ENCODE measurements around the gene CD79B.
"Not testable (repeated sequence)": the region's sequence is repeated elsewhere in the genome, so short reads cannot be mapped to it uniquely, and the experiment has no call there.

CD79B gene

DNA sequence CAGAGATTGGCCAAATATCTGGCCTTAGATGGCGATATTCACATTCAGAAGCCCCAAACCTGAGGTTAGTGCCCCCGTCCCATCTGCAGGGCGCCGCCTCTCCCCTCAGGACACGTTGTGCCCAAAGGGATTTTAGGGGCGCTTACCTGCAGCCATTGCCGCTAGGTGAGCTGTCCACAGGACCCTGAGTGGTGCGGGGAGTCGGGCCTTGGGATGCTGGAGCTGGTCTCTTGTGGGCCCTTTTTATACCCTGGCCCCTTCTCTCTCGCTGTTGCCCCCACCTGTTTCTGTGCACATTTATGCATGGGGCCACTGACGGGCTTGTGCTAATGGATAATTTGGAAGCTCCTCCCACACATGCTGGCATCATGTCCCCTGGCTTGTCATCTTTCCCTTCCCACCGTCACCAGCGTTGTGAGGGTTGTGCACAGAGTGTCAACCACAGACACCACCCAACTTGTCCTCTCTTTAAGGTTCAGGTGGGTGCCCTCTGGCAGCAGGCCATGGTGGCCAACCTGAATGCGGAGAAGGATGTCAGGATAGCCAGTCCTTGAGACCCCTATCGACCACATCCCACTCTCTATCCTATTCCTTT is 21.0 kb downstream of the CD79B start, which contains the start of gene CSHL1:
Gene CSHL1, minus strand, starts transcription at position 218 of the 595 bp plus-strand sequence. Its CDS starts 62 bp downstream, at position 156.
- no peak for DNase-seq (ENCODE audit: low spot score)

DNA sequence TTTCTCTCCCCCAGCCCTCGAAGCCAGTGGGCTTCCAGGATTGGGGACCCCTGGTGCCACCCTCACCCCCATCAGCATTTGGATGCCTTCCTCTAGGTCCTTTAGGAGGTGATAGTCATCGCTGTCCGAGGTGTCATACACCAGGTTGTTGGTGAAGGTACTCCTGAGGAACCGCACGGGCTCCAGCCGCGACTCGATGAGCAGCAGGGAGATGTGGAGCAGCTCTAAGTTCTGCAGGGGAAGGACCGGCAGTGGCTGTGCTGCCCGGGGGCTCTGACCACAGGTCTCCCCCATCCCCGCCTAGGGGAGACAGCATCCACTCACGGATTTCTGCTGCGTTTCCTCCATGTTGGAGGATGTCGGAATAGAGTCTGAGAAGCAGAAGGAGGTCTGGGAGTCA is 22.0 kb downstream of the CD79B start:
- DNase-seq (ENCODE audit: low spot score), result no peak

DNA sequence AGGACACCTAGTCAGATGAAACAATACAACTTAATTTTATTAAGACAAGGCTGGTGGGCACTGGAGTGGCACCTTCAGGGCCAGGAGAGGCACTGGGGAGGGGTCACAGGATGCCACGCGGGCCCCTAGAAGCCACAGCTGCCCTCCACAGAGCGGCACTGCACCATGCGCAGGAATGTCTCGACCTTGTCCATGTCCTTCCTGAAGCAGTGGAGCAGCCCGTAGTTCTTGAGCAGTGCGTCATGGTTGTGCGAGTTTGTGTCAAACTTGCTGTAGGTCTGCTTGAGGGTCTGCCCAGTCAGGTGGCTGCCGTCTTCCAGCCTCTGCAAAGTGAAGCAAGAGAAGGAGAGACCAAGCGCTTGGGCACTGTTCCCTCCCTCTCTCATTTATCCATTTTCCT is 22.5 kb downstream of the CD79B start:
- DNase-seq (ENCODE audit: low spot score), result not testable (repeated sequence)

DNA sequence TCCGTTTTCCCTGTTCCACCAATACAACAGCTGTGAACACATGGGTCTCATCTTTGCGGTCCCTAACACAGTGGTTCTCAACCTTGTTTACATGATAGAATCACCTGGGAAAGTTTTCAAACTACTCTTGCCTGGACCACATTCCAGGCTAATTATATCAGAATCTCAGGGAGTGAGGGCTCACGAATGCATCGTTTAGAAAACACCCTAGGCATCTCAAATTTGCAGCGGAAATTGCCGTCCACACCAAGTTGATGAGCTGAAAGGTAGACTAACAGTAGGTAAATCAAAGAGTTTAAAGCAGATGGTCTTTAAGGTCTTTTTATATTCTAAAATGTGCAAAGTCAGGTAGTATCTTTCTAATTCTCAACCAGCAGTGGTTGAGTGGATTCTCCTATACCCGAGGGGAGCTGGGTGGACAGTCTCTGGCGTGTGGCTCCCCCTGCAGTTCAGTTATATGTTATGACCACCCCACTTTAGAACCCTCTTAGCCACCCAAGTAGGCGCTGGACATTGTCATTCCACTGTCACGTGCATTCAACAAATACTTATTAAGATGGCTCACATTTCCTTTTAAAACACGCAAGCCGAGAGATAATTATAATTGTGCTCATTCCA is 24.9 kb downstream of the CD79B start:
- not testable (repeated sequence) for DNase-seq (ENCODE audit: low spot score)

DNA sequence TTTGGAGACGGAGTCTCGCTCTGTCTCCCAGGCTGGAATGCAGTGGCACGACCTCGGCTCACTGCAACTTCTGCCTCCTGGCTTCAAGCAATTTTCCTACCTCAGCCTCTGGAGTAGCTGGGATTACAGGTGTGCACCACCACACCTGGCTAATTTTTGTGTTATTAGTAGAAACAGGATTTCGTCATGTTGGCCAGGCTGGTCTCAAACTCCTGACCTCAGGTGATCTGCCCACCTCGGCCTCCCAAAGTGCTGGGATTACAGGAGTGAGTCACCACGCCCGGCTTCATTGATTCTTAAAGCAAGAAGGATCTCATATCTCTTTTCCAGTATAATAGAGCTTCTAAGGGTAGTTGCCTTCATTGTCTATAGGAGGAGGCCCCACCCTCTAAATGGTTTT is 27.3 kb downstream of the CD79B start:
- not testable (repeated sequence) for DNase-seq (ENCODE audit: low spot score)

DNA sequence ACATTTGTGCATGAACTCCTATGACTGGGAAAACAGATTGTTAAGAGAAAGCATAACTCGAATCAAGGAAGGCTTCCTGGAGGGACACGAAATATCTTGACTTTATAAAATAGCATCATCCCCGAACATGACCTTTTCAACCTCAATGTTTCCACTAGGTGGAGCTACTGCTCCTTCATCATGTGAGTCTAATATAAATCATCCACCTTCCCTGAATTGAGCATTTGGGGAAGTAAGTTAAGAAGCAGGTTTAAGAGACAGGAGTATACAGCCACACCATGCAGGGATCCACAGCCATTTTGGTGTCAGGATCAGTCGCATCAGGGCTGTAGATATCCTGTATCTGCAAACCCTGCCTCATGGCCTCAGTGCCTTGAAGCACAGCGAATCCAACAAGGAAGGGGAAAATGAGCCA is 28.3 kb downstream of the CD79B start:
- not testable (repeated sequence) for DNase-seq (ENCODE audit: low spot score)

DNA sequence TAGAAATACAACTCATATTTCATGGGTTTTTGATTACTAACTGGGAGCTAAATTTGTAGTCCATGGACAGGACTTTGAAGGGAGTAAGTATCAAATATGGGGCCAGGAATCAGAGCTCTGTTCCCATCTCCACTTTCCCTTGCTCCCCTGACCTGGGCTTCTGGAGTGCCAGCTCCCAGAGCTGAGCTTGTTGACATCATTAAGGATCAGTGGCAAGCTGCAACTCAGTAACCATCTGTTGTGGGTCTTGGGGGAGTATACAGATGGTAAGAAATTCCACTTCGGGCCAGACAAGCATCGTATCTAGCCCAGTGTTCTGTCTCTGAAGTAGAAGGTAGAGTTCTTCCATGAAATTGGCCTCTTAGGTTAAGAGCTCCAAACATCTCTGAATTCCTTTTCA is 30.2 kb downstream of the CD79B start:
- not testable (repeated sequence) for DNase-seq (ENCODE audit: low spot score)

DNA sequence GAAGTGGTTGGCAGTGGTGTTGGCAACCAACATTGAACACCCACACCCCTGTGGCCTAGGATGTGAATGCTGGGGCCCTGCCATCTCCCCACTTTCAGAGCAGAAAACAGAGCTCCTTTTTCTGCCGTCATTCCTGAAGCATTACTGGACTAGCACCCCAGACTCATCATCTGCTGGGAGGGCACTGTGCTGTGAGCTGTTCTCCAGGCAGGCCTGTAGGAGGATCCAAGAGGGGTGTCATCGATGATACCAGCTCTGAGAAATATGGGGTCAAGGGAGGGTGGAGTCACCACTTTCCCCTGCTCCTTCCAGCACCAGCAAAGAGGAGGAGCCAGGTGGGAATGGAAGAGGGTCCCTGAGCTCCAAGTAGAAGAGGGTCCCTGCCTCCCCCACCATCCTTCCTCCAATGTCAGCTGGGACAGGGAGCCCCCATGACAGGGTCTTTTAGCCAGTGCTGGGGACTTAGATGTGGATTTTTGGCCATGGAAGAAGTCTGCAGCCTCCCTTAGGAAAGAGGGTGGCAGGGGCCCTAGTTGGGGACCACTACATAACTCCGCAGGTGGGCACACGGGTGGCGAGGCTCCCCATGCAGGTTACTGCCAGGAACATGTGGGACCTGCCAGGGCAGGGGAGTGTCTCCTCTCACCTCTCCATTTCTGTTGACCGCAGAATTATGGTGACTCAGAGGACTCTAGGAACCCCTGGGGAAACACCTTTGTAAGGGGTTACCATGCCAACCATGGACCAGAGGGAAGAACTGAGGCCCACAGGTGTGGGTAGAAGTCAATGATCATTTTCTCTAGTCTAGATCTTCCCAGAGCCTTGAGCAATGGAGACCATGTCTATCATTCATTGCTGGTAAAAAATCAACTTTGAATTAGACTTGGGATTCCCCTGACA is 33.0 kb downstream of the CD79B start:
- DNase-seq (ENCODE audit: low spot score), result not testable (repeated sequence)

DNA sequence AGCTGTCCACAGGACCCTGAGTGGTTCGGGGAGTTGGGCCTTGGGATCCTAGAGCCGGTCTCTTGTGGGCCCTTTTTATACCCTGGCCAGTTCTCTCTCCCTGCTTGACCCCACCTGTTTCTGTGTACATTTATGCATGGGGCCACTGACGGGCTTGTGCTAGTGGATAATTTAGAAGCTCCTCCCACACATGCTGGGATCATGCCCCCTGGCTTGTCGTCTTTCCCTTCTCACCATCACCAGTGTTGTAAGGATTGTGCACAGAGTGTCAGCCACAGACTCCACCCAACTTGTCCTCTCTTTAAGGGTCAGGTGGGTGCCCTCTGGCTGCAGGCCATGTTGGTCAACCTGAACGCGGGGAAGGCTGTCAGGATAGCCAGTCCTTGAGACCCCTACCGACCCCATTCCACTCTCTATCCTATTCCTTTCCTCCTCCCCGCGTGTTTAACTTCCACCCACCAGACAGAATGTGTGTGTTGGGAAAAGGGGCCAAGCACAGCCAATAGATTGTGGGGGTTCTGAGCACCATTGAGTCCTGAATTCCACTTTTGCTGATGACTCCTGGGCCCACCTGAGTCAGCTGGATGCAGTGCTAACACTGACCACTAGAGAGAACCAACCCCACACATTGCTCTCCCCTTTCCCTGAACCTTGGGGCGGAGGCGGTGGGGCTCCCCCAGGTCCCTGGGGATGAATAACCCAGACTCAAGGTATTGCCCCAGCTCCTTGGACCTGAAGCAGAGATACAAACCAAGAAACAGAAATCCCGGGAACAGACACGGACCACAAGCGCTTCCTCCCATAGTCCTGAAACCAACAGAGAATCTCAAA is 35.4 kb downstream of the CD79B start, which contains the start of gene CSH1:
Gene CSH1, minus strand, starts transcription at position 51 of the 831 bp plus-strand sequence. CDS start 63 bp downstream, outside the sequence.
- not testable (repeated sequence) for DNase-seq (ENCODE audit: low spot score)

DNA sequence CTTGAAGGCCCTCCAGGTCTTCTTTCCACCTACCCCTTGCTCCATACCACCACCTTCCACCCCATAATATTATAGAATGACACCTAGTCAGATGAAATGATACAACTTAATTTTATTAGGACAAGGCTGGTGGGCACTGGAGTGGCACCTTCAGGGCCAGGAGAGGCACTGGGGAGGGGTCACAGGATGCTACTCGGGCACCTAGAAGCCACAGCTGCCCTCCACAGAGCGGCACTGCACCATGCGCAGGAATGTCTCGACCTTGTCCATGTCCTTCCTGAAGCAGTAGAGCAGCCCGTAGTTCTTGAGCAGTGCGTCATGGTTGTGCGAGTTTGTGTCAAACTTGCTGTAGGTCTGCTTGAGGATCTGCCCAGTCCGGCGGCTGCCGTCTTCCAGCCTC is 37.3 kb downstream of the CD79B start:
- not testable (repeated sequence) for DNase-seq (ENCODE audit: low spot score)

DNA sequence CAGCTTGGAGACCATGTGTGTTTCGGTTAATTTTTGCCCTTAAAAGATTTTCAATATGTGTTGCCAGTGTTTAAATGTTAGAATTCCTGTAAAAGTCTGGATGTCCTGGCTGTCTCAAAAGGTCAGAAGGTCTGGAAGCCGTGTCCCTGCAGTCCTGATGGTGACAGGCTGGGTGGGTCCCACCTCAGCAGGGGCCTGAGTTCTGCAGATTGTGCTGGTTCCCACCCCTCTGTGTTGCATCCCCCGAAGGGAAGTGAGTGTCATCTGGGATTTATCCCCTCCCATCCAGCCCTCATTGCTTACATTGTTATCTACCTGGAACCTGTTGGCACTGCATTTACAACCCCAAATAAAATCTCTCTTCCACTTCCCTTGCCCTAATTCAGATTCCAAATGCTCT is 38.1 kb downstream of the CD79B start:
- not testable (repeated sequence) for DNase-seq (ENCODE audit: low spot score)

DNA sequence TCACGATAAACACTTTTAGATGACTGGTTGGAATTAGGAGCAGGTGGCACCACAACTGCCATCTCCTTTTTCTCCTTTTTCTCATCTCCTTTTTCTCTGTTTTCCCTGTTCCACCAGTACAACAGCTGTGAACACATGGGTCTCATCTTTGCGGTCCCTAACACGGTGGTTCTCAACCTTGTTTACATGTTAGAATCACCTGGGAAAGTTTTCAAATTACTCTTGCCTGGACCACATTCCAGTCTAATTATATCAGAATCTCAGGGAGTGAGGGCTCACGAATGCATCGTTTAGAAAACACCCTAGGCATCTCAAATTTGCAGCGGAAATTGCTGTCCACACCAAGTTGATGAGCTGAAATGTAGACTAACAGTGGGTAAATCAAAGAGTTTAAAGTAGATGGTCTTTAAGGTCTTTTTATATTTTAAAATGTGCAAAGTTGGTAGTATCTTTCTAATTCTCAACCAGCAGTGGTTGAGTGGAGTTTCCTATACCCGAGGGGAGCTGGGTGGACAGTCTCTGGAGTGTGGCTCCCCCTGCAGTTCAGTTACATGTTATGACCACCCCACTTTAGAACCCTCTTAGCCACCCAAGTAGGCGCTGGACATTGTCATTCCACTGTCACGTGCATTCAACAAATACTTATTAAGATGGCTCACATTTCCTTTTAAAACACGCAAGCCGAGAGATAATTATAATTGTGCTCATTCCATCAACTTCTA is 39.7 kb downstream of the CD79B start:
- DNase-seq (ENCODE audit: low spot score), result not testable (repeated sequence)

DNA sequence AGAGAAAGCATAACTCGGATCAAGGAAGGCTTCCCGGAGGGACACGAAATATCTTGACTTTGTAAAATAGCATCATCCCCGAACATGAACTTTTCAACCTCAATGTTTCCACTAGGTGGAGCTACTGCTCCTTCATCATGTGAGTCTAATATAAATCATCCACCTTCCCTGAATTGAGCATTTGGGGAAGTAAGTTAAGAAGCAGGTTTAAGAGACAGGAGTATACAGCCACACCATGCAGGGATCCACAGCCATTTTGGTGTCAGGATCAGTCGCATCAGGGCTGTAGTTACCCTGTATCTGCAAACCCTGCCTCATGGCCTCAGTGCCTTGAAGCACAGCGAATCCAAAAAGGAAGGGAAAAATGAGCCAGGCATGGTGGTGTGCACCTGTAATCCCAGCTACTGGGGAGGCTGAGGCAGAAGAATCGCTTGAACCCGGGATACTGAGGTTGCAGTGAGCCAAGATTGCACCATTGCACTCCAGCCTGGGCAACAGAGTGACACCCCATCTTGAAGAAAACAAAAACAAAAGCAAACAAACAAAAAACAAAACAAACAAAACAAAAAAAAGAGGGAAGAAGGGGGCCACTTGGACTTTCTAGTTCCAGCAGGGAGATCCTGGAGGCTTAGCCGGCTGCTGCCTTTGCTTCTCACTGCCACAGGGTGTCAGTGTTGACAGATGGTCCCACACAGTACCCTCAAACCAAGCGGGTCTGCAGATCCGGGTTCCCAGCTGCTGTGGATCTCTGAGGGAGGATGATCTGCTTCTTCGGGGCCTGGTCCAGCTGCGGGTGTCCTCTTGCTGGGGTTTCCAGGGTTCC is 42.9 kb downstream of the CD79B start:
- DNase-seq (ENCODE audit: low spot score), result peak; percentile 50

DNA sequence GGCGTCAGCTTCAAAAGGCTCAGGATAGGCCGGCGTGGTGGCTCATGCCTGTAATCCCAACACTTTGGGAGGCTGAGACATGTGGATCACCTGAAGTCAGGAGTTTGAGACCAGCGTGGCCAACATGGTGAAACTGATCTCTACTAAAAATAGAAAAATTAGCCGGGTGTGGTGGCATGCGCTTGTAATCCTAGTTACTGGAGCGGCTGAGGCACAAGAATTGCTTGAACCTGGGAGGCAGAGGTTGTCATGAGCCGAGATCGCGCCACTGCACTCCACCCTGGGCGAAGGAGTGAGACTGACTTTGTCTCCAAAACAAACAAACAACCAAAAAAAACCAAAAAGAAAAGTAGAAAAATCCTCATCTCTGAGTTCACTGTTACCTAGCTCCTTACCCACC is 47.0 kb downstream of the CD79B start:
- DNase-seq (ENCODE audit: low spot score), result not testable (repeated sequence)

DNA sequence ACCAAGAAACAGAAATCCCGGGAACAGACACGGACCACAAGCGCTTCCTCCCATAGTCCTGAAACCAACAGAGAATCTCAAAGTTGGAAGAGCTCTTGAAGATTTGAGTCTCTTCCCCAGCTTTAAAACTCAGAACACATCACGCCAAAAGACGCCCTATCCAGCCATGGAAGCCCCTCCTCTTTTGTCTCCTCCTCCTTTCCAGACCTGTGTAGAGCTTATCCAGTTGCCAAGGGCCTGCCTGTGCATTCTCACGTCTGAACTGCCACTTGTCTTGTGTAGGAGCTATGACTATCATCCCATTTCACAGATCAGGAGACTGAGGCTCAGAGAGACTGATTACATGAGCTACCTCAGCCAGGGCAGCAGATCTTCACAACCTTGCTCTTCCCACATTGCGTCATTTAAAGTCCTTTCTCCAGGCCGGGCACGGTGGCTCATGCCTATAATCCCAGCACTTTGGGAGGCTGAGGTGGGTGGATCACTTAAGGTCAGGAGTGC is 49.5 kb downstream of the CD79B start:
- DNase-seq (ENCODE audit: low spot score), result not testable (repeated sequence)

DNA sequence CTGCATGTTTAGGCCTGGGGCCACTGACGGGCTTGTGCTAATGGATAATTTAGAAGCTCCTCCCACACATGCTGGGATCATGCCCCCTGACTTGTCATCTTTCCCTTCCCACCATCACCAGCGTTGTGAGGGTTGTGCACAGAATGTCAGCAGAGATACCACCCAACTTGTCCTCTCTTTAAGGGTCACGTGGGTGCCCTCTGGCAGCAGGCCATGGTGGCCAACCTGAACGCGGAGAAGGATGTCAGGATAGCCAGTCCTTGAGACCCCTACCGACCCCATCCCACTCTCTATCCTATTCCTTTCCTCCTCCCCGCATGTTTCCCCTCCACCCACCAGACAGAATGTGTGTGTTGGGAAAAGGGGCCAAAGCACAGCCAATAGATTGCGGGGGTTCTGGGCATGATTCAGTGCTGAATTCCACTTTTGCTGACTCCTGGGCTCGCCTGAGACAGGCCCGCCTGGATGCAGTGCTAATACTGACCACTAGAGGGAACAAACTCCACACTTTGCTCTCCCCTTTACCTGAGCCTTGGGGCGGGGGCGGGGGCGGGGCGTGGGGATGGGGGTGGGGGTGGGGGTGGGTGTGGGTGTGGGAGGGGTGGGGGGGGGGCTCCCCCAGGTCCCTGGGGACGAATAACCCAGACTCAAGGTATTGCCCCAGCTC is 50.1 kb downstream of the CD79B start, which contains the start of gene GH2:
Gene GH2, minus strand, starts transcription at position 10 of the 667 bp plus-strand sequence. CDS start 143 bp downstream, outside the sequence.
- DNase-seq (ENCODE audit: low spot score), result peak; percentile 81

DNA sequence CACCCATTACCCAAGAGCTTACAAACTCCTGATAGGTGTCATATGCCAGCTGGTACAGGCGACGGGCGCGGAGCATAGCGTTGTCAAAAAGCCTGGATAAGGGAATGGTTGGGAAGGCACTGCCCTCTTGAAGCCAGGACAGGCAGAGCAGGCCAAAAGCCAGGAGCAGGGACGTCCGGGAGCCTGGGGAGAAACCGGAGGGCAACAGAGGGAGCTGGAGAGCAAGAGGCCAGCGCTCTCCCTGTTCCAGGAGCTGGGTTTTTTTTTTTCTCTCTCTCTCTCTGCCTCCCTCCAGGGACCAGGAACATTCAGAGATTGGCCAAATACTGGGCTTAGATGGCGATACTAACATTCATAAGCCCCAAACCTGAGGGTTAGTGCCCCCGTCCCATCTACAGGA is 50.8 kb downstream of the CD79B start:
- not testable (repeated sequence) for DNase-seq (ENCODE audit: low spot score)

DNA sequence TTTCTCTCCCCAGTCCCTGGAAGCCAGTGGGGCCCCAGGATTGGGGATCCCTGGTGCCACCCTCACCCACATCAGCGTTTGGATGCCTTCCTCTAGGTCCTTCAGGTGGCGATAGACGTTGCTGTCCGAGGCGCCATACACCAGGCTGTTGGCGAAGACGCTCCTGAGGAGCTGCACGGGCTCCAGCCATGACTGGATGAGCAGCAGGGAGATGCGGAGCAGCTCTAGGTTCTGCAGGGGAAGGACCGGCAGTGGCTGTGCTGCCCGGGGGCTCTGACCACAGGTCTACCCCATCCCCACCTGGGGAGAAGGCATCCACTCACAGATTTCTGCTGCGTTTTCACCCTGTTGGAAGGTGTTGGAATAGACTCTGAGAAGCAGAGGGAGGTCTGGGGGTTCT is 51.4 kb downstream of the CD79B start:
- DNase-seq (ENCODE audit: low spot score), result no peak
